Measurements from ENCODE around the gene GAA. TPM values are rescaled to one million over a fixed set of nuclear protein-coding genes. Genes with fewer than 3 reads are reported as not detected.

The GAA gene
- total and polyA plus RNA-seq, 4 donors: 21.3 to 58.7 (median 37.0) TPM

- Histone ChIP-seq H3K27ac (ENCODE audit: low read depth in 1 of 2, low read length in 2 of 2) (no peak overlapping the region), H3K4me3 (ENCODE audit: low read depth in 1 of 3, low read length in 3 of 3) (no peak overlapping the region), H3K9me3 (ENCODE audit: control insufficient read depth in 4 of 4, low read length in 3 of 4) (no peaks in the 10 kb centered on the region), H3K27me3 (ENCODE audit: control insufficient read depth in 4 of 4, insufficient read depth in 4 of 4, low read length in 3 of 4) (no peaks in the 10 kb centered on the region), H3K4me1 (ENCODE audit: control insufficient read depth in 4 of 4, insufficient read depth in 4 of 4, low read length in 3 of 4) (no peaks in the 10 kb centered on the region), H3K36me3 (ENCODE audit: control insufficient read depth in 4 of 4, insufficient read depth in 3 of 4, low read depth in 1 of 4, low read length in 3 of 4) (no peaks in the 10 kb centered on the region), H3K9ac (ENCODE audit: low read depth in 1 of 2, low read length in 2 of 2) (no peak overlapping the region)
- 90% methylated on average over 37 of the region's 37 CpGs for WGBS
- DNase-seq (ENCODE audit: low spot score): no peak
- no peak for TF ChIP-seq SP1 (IDR thresholded peaks at IDR 0.05)
- no peak for TF ChIP-seq RAD21 (IDR thresholded peaks at IDR 0.05)
These were observed 6.1 kb upstream of the GAA start for GRCh38 chr17:80095038-80095843.

GRCh38 chr17:80095844-80096475, 5.4 kb upstream of the GAA start:
- DNase-seq (ENCODE audit: low spot score): no peak
- Histone ChIP-seq H3K36me3 (ENCODE audit: control insufficient read depth in 4 of 4, insufficient read depth in 3 of 4, low read depth in 1 of 4, low read length in 3 of 4) (no peaks in the 10 kb centered on the region), H3K4me3 (ENCODE audit: low read depth in 1 of 3, low read length in 3 of 3) (no peak overlapping the region), H3K4me1 (ENCODE audit: control insufficient read depth in 4 of 4, insufficient read depth in 4 of 4, low read length in 3 of 4) (peaks cover 0 to 5% (median 2%) of the 10 kb centered on the region in 4 donors), H3K27me3 (ENCODE audit: control insufficient read depth in 4 of 4, insufficient read depth in 4 of 4, low read length in 3 of 4) (no peaks in the 10 kb centered on the region), H3K27ac (ENCODE audit: low read depth in 1 of 2, low read length in 2 of 2) (no peak overlapping the region), H3K9me3 (ENCODE audit: control insufficient read depth in 4 of 4, low read length in 3 of 4) (no peaks in the 10 kb centered on the region), H3K9ac (ENCODE audit: low read depth in 1 of 2, low read length in 2 of 2) (no peak overlapping the region)
- TF ChIP-seq HNF4G (IDR thresholded peaks at IDR 0.05): no peak
- no peak for TF ChIP-seq REST (IDR thresholded peaks at IDR 0.05)
- TF ChIP-seq HNF4A (conservative IDR thresholded peaks at IDR 0.05): no peak
- TF ChIP-seq FOXA2 (IDR thresholded peaks at IDR 0.05): no peak
- TF ChIP-seq MAX (IDR thresholded peaks at IDR 0.05): no peak
- no peak for TF ChIP-seq RAD21 (IDR thresholded peaks at IDR 0.05)
- no peak for TF ChIP-seq JUND (IDR thresholded peaks at IDR 0.05)
- TF ChIP-seq RXRA (IDR thresholded peaks at IDR 0.05): no peak
- no peak for TF ChIP-seq SP1 (IDR thresholded peaks at IDR 0.05)
- no peak for TF ChIP-seq NR2F2 (IDR thresholded peaks at IDR 0.05)
- TF ChIP-seq YY1 (IDR thresholded peaks at IDR 0.05): no peak
- TF ChIP-seq CTCF (IDR thresholded peaks at IDR 0.05; ENCODE audit: low read depth, low read length, missing input control): no peak
- TF ChIP-seq EGR1 (IDR thresholded peaks at IDR 0.05; ENCODE audit: low read depth in 2 of 2): no peak
- TF ChIP-seq ZBTB33 (IDR thresholded peaks at IDR 0.05): no peak
- TF ChIP-seq FOXA1 (IDR thresholded peaks at IDR 0.05): no peak
- no peak for TF ChIP-seq ATF3 (IDR thresholded peaks at IDR 0.05)
- TF ChIP-seq GABPA (IDR thresholded peaks at IDR 0.05 in 1 of 2, conservative IDR thresholded peaks at IDR 0.05 in 1 of 2): no peak
- no peak for TF ChIP-seq TAF1 (conservative IDR thresholded peaks at IDR 0.05)
- WGBS: 89% methylated on average over 16 of the region's 16 CpGs
